Stomach (tissue), 4 donors: ENCODE data around the gene CALM3.

Source experiments
- POLR2A ChIP-seq, 4 donors: fragments of 450-650 bp; IDR thresholded peaks; one replicate each; pipeline ENCODE4 v1.6.1; 2016; ENCODE audit warnings: antibody characterized with exemption in 4 of 4, control low read depth in 2 of 4, mild to moderate bottlenecking in 1 of 4, moderate library complexity in 1 of 4
- POLR2AphosphoS5 ChIP-seq, 3 donors: sonication (generic); formaldehyde crosslinking; IDR thresholded peaks; one replicate each; pipeline ENCODE4 v1.6.1; 2016; ENCODE audit warnings: antibody characterized with exemption in 3 of 3
- TF ChIP-seq, protein P1 (sequence below), 7 experiments: fragments of 450-650 bp in 4 of 7; fragments of 200-600 bp in 3 of 7; sonication (generic) in 3 of 7; IDR thresholded peaks; one replicate each; pipeline ENCODE4 v1.5.1; 2016 to 2019; ENCODE audit warnings: antibody characterized with exemption in 7 of 7, control low read depth in 2 of 7, mild to moderate bottlenecking in 1 of 7

DNA sequence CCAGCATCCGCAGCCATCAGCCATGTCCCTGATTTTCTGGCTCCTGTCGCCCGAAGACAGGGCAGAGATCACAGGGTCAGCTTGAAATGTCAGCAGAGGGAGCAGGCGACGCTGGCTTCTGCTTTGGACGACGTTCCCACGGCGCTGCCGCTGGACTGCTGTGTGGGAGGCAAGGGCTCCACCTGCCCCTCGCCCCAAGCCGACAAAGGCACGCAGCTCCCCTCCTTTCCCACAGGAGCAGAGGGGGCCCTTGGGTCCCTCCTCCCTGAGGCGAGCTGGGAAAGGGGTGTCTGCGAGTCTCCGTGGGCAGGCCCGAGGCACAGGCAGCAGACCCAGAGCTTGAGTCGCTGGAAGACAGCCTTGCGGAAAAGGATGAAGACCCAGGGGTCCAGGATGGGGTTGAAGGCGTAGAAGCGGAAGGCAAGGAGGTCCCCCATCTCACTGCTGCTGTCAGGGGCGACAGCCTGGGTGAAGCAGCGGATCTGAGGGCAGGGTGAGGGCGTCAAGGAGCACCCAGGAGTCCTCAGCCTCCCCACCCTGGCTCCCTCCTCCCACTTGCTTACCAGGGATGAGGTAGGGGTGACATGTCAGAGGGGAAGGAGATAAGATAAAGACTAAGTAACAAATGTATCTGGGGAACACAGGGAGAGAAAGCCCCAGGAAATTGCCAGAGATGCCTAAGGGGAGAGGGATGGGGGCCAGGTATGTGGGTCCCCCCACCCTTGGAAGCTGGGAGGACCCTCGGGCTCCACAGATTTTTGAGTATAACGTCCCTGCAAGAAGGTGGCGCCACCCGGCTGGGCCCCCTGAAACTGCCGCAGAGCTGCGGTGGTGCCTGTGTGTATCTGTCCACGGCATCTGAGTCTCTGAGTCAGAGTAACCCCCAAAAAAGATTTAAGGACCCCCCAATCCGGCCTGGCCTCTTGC, 20.3 kb downstream of the CALM3 start:
- TF ChIP-seq, protein P1, sequence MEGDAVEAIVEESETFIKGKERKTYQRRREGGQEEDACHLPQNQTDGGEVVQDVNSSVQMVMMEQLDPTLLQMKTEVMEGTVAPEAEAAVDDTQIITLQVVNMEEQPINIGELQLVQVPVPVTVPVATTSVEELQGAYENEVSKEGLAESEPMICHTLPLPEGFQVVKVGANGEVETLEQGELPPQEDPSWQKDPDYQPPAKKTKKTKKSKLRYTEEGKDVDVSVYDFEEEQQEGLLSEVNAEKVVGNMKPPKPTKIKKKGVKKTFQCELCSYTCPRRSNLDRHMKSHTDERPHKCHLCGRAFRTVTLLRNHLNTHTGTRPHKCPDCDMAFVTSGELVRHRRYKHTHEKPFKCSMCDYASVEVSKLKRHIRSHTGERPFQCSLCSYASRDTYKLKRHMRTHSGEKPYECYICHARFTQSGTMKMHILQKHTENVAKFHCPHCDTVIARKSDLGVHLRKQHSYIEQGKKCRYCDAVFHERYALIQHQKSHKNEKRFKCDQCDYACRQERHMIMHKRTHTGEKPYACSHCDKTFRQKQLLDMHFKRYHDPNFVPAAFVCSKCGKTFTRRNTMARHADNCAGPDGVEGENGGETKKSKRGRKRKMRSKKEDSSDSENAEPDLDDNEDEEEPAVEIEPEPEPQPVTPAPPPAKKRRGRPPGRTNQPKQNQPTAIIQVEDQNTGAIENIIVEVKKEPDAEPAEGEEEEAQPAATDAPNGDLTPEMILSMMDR (IDR thresholded peaks at IDR 0.05): no peak
- TF ChIP-seq POLR2A (IDR thresholded peaks at IDR 0.05) (no peak), POLR2AphosphoS5 (IDR thresholded peaks at IDR 0.05) (no peak)
